NT2/D1 (cell line): ENCODE measurements around the gene CUL7.

Experiments
- DNase-seq: peaks from one replicate; pipeline ENCODE4 v3.0.0-alpha.2; 2011; ENCODE audit warnings: low read depth, low spot score
- H3K27me3 ChIP-seq: 2 replicates; pipeline ENCODE4 v1.6.0; 2011; ENCODE audit warnings: mild to moderate bottlenecking; ENCODE audit not compliant: insufficient read length, insufficient read depth
- H3K36me3 ChIP-seq: 2 replicates; pipeline ENCODE4 v1.6.1; 2011; ENCODE audit warnings: mild to moderate bottlenecking, low read length, mixed read lengths; ENCODE audit not compliant: insufficient read depth, insufficient read length
- H3K4me1 ChIP-seq: 2 replicates; pipeline ENCODE4 v1.5.1; 2011; ENCODE audit not compliant: insufficient read depth, insufficient read length
- H3K4me3 ChIP-seq: 2 replicates; pipeline ENCODE4 v1.5.1; 2011; ENCODE audit warnings: low read depth; ENCODE audit not compliant: insufficient read length
- H3K9ac ChIP-seq: 2 replicates; pipeline ENCODE4 v1.6.0; 2011; ENCODE audit warnings: low read depth; ENCODE audit not compliant: insufficient read length
- H3K9me3 ChIP-seq: 2 replicates; pipeline ENCODE4 v1.5.1; 2011; ENCODE audit warnings: mild to moderate bottlenecking, low read length; ENCODE audit not compliant: insufficient read depth
- SUZ12 ChIP-seq: IDR thresholded peaks from 2 replicates; pipeline ENCODE4 v1.6.1; 2011; ENCODE audit not compliant: insufficient read length, insufficient read depth; ENCODE audit errors: extremely low read depth
- YY1 ChIP-seq: IDR thresholded peaks from 2 replicates; pipeline ENCODE4 v1.6.1; 2011; ENCODE audit not compliant: insufficient read length, insufficient read depth
- ZNF274 ChIP-seq: IDR thresholded peaks from 2 replicates; pipeline ENCODE4 v1.6.1; 2011; ENCODE audit warnings: mild to moderate bottlenecking, low read depth, low read length

The CUL7 gene

GRCh38 chr6:43040542-43041257 is 13.0 kb downstream of the CUL7 start:
- peaks cover 77% of the 10 kb centered on the region for H3K36me3 ChIP-seq

GRCh38 chr6:43038727-43039126 is 14.9 kb downstream of the CUL7 start:
- DNase-seq, result no peak
- Histone ChIP-seq H3K27me3 (no peaks in the 10 kb centered on the region), H3K4me3 (no peak overlapping the region), H3K9me3 (no peaks in the 10 kb centered on the region), H3K4me1 (no peaks in the 10 kb centered on the region), H3K36me3 (peaks cover 77% of the 10 kb centered on the region), H3K9ac (no peak overlapping the region)
- TF ChIP-seq ZNF274 (no peak), YY1 (no peak), SUZ12 (no peak)

More at GRCh38 chr6:43040542-43041257, 13.0 kb downstream of the CUL7 start:
- DNase-seq, result no peak
- Histone ChIP-seq H3K27me3 (no peaks in the 10 kb centered on the region), H3K9ac (no peak overlapping the region), H3K9me3 (no peaks in the 10 kb centered on the region), H3K4me1 (no peaks in the 10 kb centered on the region), H3K4me3 (no peak overlapping the region)
- TF ChIP-seq YY1 (no peak), SUZ12 (no peak), ZNF274 (no peak)

- DNase-seq, result no peak
- H3K4me3 ChIP-seq, result no peak overlapping the region
- no peaks in the 10 kb centered on the region for H3K4me1 ChIP-seq
- no peak for TF ChIP-seq ZNF274
- TF ChIP-seq SUZ12, result no peak
- TF ChIP-seq YY1, result no peak
- H3K36me3 ChIP-seq, result peaks cover 76% of the 10 kb centered on the region
- H3K27me3 ChIP-seq, result no peaks in the 10 kb centered on the region
- no peak overlapping the region for H3K9ac ChIP-seq
- H3K9me3 ChIP-seq, result no peaks in the 10 kb centered on the region
These were observed 15.9 kb downstream of the CUL7 start for GRCh38 chr6:43037706-43038105.

GRCh38 chr6:43037197-43037596 is 16.5 kb downstream of the CUL7 start:
- no peaks in the 10 kb centered on the region for H3K27me3 ChIP-seq
- TF ChIP-seq ZNF274 (no peak), SUZ12 (no peak), YY1 (no peak)
- no peaks in the 10 kb centered on the region for H3K4me1 ChIP-seq
- no peak overlapping the region for H3K4me3 ChIP-seq
- no peak for DNase-seq
- H3K9me3 ChIP-seq, result no peaks in the 10 kb centered on the region
- H3K9ac ChIP-seq, result no peak overlapping the region
- H3K36me3 ChIP-seq, result peaks cover 76% of the 10 kb centered on the region

- Histone ChIP-seq H3K9me3 (no peaks in the 10 kb centered on the region), H3K4me3 (no peak overlapping the region), H3K9ac (no peak overlapping the region), H3K27me3 (no peaks in the 10 kb centered on the region), H3K4me1 (no peaks in the 10 kb centered on the region), H3K36me3 (peaks cover 77% of the 10 kb centered on the region)
- no peak for DNase-seq
- TF ChIP-seq ZNF274, result no peak
- TF ChIP-seq YY1, result no peak
- no peak for TF ChIP-seq SUZ12
These were observed 16.9 kb downstream of the CUL7 start for GRCh38 chr6:43036712-43037111.

GRCh38 chr6:43035495-43036194 is 18.0 kb downstream of the CUL7 start:
- peaks cover 75% of the 10 kb centered on the region for H3K36me3 ChIP-seq
- no peak overlapping the region for H3K4me3 ChIP-seq
- no peaks in the 10 kb centered on the region for H3K4me1 ChIP-seq
- no peak overlapping the region for H3K9ac ChIP-seq
- DNase-seq, result no peak
- no peaks in the 10 kb centered on the region for H3K27me3 ChIP-seq
- no peaks in the 10 kb centered on the region for H3K9me3 ChIP-seq
- TF ChIP-seq YY1, result no peak

GRCh38 chr6:43034190-43034525 is 19.5 kb downstream of the CUL7 start:
- peaks cover 73% of the 10 kb centered on the region for H3K36me3 ChIP-seq
- H3K4me1 ChIP-seq, result no peaks in the 10 kb centered on the region
- no peak for TF ChIP-seq YY1
- no peak for TF ChIP-seq SUZ12
- no peak for TF ChIP-seq ZNF274
- H3K27me3 ChIP-seq, result no peaks in the 10 kb centered on the region
- no peak overlapping the region for H3K4me3 ChIP-seq
- no peak for DNase-seq
- no peak overlapping the region for H3K9ac ChIP-seq
- no peaks in the 10 kb centered on the region for H3K9me3 ChIP-seq
